Measurements from ENCODE around the gene SBNO1.
"Not testable (repeated sequence)": the region's sequence is repeated elsewhere in the genome, so short reads cannot be mapped to it uniquely, and the experiment has no call there.

The SBNO1 gene

GRCh38 chr12:123364532-123365024, at the start of gene SBNO1:
Gene SBNO1, minus strand, starts transcription at chr12:123364847. Its CDS starts 14,406 bp downstream, at chr12:123350441.
- DNase-seq (ENCODE audit: low read depth): peak; percentile 66

- no peak for DNase-seq (ENCODE audit: low read depth)
Measured at GRCh38 chr12:123410041-123410412, 45.4 kb upstream of the SBNO1 start.

GRCh38 chr12:123409284-123410040, 44.8 kb upstream of the SBNO1 start:
- not testable (repeated sequence) for DNase-seq (ENCODE audit: low read depth)

GRCh38 chr12:123408619-123409018, 44.0 kb upstream of the SBNO1 start:
- not testable (repeated sequence) for DNase-seq (ENCODE audit: low read depth)

- not testable (repeated sequence) for DNase-seq (ENCODE audit: low read depth)
Measured at GRCh38 chr12:123407934-123408333, 43.3 kb upstream of the SBNO1 start.

GRCh38 chr12:123407269-123407668, 42.6 kb upstream of the SBNO1 start:
- not testable (repeated sequence) for DNase-seq (ENCODE audit: low read depth)

GRCh38 chr12:123404581-123404980, 39.9 kb upstream of the SBNO1 start:
- no peak for DNase-seq (ENCODE audit: low read depth)

- DNase-seq (ENCODE audit: low read depth): no peak
Measured at GRCh38 chr12:123401753-123402683, 37.4 kb upstream of the SBNO1 start.

- no peak for DNase-seq (ENCODE audit: low read depth)
Measured at GRCh38 chr12:123399255-123399617, 34.6 kb upstream of the SBNO1 start.

- DNase-seq (ENCODE audit: low read depth): no peak
Measured at GRCh38 chr12:123398550-123399254, 34.1 kb upstream of the SBNO1 start.

GRCh38 chr12:123398177-123398549, 33.5 kb upstream of the SBNO1 start:
- no peak for DNase-seq (ENCODE audit: low read depth)

GRCh38 chr12:123397400-123397799, 32.8 kb upstream of the SBNO1 start:
- no peak for DNase-seq (ENCODE audit: low read depth)

GRCh38 chr12:123396954-123397353, 32.3 kb upstream of the SBNO1 start:
- DNase-seq (ENCODE audit: low read depth): no peak

GRCh38 chr12:123396543-123396942, 31.9 kb upstream of the SBNO1 start:
- no peak for DNase-seq (ENCODE audit: low read depth)

- no peak for DNase-seq (ENCODE audit: low read depth)
Measured at GRCh38 chr12:123395236-123395635, 30.6 kb upstream of the SBNO1 start.

GRCh38 chr12:123393747-123394146, 29.1 kb upstream of the SBNO1 start:
- DNase-seq (ENCODE audit: low read depth): no peak

- no peak for DNase-seq (ENCODE audit: low read depth)
Measured at GRCh38 chr12:123391546-123392343, 27.1 kb upstream of the SBNO1 start.

GRCh38 chr12:123390498-123391426, 26.1 kb upstream of the SBNO1 start:
- DNase-seq (ENCODE audit: low read depth): no peak

- DNase-seq (ENCODE audit: low read depth): no peak
Measured at GRCh38 chr12:123389560-123390351, 25.1 kb upstream of the SBNO1 start.
